Upper lobe of right lung (tissue), 1 donor: ENCODE measurements around the gene ARHGAP15. TPM values are rescaled to one million over a fixed set of nuclear protein-coding genes. Genes with fewer than 3 reads are reported as not detected.
A peak's percentile ranks its signal among the peaks of the same experiment; 100 is the strongest.

Experiments used
- ATAC-seq: fragments of 200-7000 bp; cut with Tn5 transposase; one replicate; pipeline ENCODE4 v1.9.1; 2020; ENCODE audit warnings: mild to moderate bottlenecking, moderate library complexity
- DNase-seq: peaks from one replicate; pipeline ENCODE4 v3.0.0-alpha.2; 2020
- H3K27ac ChIP-seq: fragments of 200-600 bp; one replicate; pipeline ENCODE4 v1.8.0; 2022
- H3K27me3 ChIP-seq: fragments of 200-600 bp; one replicate; pipeline ENCODE4 v1.8.0; 2022; ENCODE audit warnings: mild to moderate bottlenecking
- H3K36me3 ChIP-seq: fragments of 200-600 bp; one replicate; pipeline ENCODE4 v1.8.0; 2022
- H3K4me1 ChIP-seq: fragments of 200-600 bp; one replicate; pipeline ENCODE4 v1.8.0; 2022
- H3K4me3 ChIP-seq: fragments of 200-600 bp; one replicate; pipeline ENCODE4 v1.8.0; 2022; ENCODE audit warnings: mild to moderate bottlenecking
- H3K9me3 ChIP-seq: fragments of 200-600 bp; one replicate; pipeline ENCODE4 v1.8.0; 2022
- CTCF ChIP-seq: fragments of 200-600 bp; IDR thresholded peaks from one replicate; pipeline ENCODE4 v1.8.0; 2022; ENCODE audit warnings: antibody characterized with exemption
- intact Hi-C: fragments of 100-400 bp; cut with DNase I; formaldehyde crosslinking; loops from one replicate; pipeline ENCODE4 v1.11.0; 2022
- total RNA-seq: library from RNA; stranded (reverse); fragmentation: NEBNext Ultra II Directional; extraction: Animal tissue kit (Norgen Biotek cat#: 25700); gene quantifications from one replicate; pipeline ENCODE4 v1.2.1, GENCODE V29; 2021
- donor health status: DM: no; HTN: yes; CAD: no; lungs with severe emphysema.

The ARHGAP15 gene
- total RNA-seq, 1 donor from 2014 or later = 19.2 TPM

GRCh38 chr2:143604566-143604959 is 475.3 kb downstream of the ARHGAP15 start:
- no peaks in the 10 kb centered on the region for H3K27me3 ChIP-seq
- ATAC-seq (no peak), DNase-seq (no peak)
- H3K9me3 ChIP-seq = no peaks in the 10 kb centered on the region
- intact Hi-C loops = no loop called here
- peaks cover 15% of the 10 kb centered on the region for H3K4me1 ChIP-seq
- H3K36me3 ChIP-seq = no peaks in the 10 kb centered on the region
- TF ChIP-seq CTCF = no peak
- H3K4me3 ChIP-seq = no peak overlapping the region
- H3K27ac ChIP-seq = no peak overlapping the region

- no peaks in the 10 kb centered on the region for H3K36me3 ChIP-seq
- no peaks in the 10 kb centered on the region for H3K9me3 ChIP-seq
- ATAC-seq (peak; percentile 20), DNase-seq (no peak)
- H3K4me3 ChIP-seq = no peak overlapping the region
- no peaks in the 10 kb centered on the region for H3K27me3 ChIP-seq
- no peak for TF ChIP-seq CTCF
- intact Hi-C loops = no loop called here
- peak overlapping the region; percentile 21 for H3K27ac ChIP-seq
- peaks cover 15% of the 10 kb centered on the region for H3K4me1 ChIP-seq
These were observed 478.2 kb downstream of the ARHGAP15 start for GRCh38 chr2:143607231-143608062.

GRCh38 chr2:143608063-143608423 is 478.8 kb downstream of the ARHGAP15 start:
- peaks cover 15% of the 10 kb centered on the region for H3K4me1 ChIP-seq
- DNase-seq (no peak), ATAC-seq (no peak)
- H3K4me3 ChIP-seq = no peak overlapping the region
- H3K9me3 ChIP-seq = no peaks in the 10 kb centered on the region
- peak overlapping the region; percentile 21 for H3K27ac ChIP-seq
- intact Hi-C loops = no loop called here
- no peak for TF ChIP-seq CTCF
- H3K27me3 ChIP-seq = no peaks in the 10 kb centered on the region
- no peaks in the 10 kb centered on the region for H3K36me3 ChIP-seq

GRCh38 chr2:143608758-143609157 is 479.5 kb downstream of the ARHGAP15 start:
- intact Hi-C loops = no loop called here
- DNase-seq = no peak
- Histone ChIP-seq H3K4me3 (no peak overlapping the region), H3K36me3 (no peaks in the 10 kb centered on the region), H3K9me3 (no peaks in the 10 kb centered on the region), H3K27ac (no peak overlapping the region), H3K27me3 (no peaks in the 10 kb centered on the region), H3K4me1 (peaks cover 15% of the 10 kb centered on the region)
- no peak for ATAC-seq
- no peak for TF ChIP-seq CTCF

GRCh38 chr2:143611336-143611735 is 482.1 kb downstream of the ARHGAP15 start:
- H3K4me3 ChIP-seq = no peak overlapping the region
- H3K4me1 ChIP-seq = peaks cover 14% of the 10 kb centered on the region
- H3K27me3 ChIP-seq = no peaks in the 10 kb centered on the region
- intact Hi-C loops = no loop called here
- ATAC-seq = no peak
- DNase-seq = no peak
- H3K27ac ChIP-seq = no peak overlapping the region
- no peak for TF ChIP-seq CTCF
- no peaks in the 10 kb centered on the region for H3K36me3 ChIP-seq
- H3K9me3 ChIP-seq = no peaks in the 10 kb centered on the region

GRCh38 chr2:143615562-143615961 is 486.3 kb downstream of the ARHGAP15 start:
- Histone ChIP-seq H3K36me3 (no peaks in the 10 kb centered on the region), H3K4me1 (no peaks in the 10 kb centered on the region), H3K9me3 (no peaks in the 10 kb centered on the region), H3K27ac (no peak overlapping the region), H3K4me3 (no peak overlapping the region), H3K27me3 (no peaks in the 10 kb centered on the region)
- no peak for TF ChIP-seq CTCF
- intact Hi-C loops = no loop called here
- no peak for DNase-seq
- ATAC-seq = no peak
